ENCODE measurements around the gene CASZ1. TPM values are rescaled to one million over a fixed set of nuclear protein-coding genes. Genes with fewer than 3 reads are reported as not detected.

The CASZ1 gene
- total RNA-seq, 2 donors from 2014 or later = 45.0 to 56.0 TPM

GRCh38 chr1:10615932-10616671 is 180.3 kb downstream of the CASZ1 start:
- H3K9me3 ChIP-seq = no peaks in the 10 kb centered on the region
- H3K27ac ChIP-seq = no peak overlapping the region
- intact Hi-C loops (cut with DNase I) = no loop called here
- H3K27me3 ChIP-seq = no peaks in the 10 kb centered on the region
- H3K4me3 ChIP-seq = no peak overlapping the region
- H3K36me3 ChIP-seq = no peaks in the 10 kb centered on the region
- no peak overlapping the region for H3K9ac ChIP-seq (ENCODE audit: low read depth in 2 of 2, low read length in 2 of 2)
- DNase-seq = no peak
- TF ChIP-seq CTCF (IDR thresholded peaks at IDR 0.05) = no peak
- no peaks in the 10 kb centered on the region for H3K4me1 ChIP-seq

DNA sequence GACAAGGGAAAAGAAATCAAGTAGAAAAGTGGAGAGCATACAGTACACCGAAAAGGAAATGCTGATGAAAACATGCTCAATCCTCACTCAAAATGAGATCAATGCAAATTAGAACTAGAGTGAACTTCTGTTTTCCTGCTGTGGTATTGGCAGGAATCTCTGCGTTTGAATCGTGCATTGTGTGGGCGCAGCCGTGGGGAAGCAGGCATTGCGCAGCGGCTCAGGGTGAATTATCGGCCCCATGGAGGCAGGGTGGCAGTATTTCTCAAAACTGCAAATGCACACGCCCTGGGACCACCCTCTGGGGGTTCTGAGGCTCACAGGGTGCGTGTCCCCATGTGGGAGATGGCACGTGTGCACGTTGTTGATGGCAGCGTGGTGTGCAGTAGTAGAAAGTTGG is 181.1 kb downstream of the CASZ1 start:
- intact Hi-C loops (cut with DNase I) = no loop called here
- no peak for TF ChIP-seq CTCF (IDR thresholded peaks at IDR 0.05)

GRCh38 chr1:10614377-10615225 is 181.8 kb downstream of the CASZ1 start:
- Histone ChIP-seq H3K27me3 (no peaks in the 10 kb centered on the region), H3K36me3 (no peaks in the 10 kb centered on the region), H3K9ac (ENCODE audit: low read depth in 2 of 2, low read length in 2 of 2) (no peak overlapping the region), H3K4me1 (no peaks in the 10 kb centered on the region), H3K4me3 (no peak overlapping the region), H3K9me3 (no peaks in the 10 kb centered on the region), H3K27ac (no peak overlapping the region)
- intact Hi-C loops (cut with DNase I) = no loop called here
- DNase-seq = no peak
- no peak for TF ChIP-seq CTCF (IDR thresholded peaks at IDR 0.05)

More for the DNA sequence above, 181.1 kb downstream of the CASZ1 start:
- no peak overlapping the region for H3K4me3 ChIP-seq
- H3K9ac ChIP-seq (ENCODE audit: low read depth in 2 of 2, low read length in 2 of 2) = no peak overlapping the region
- no peaks in the 10 kb centered on the region for H3K9me3 ChIP-seq
- no peaks in the 10 kb centered on the region for H3K36me3 ChIP-seq
- DNase-seq = no peak
- no peak overlapping the region for H3K27ac ChIP-seq
- H3K4me1 ChIP-seq = no peaks in the 10 kb centered on the region
- no peaks in the 10 kb centered on the region for H3K27me3 ChIP-seq

- H3K36me3 ChIP-seq = no peaks in the 10 kb centered on the region
- DNase-seq = no peak
- H3K4me3 ChIP-seq = no peak overlapping the region
- H3K27ac ChIP-seq = no peak overlapping the region
- H3K4me1 ChIP-seq = no peaks in the 10 kb centered on the region
- no peak overlapping the region for H3K9ac ChIP-seq (ENCODE audit: low read depth in 2 of 2, low read length in 2 of 2)
- no peaks in the 10 kb centered on the region for H3K9me3 ChIP-seq
- intact Hi-C loops (cut with DNase I) = no loop called here
- TF ChIP-seq CTCF (IDR thresholded peaks at IDR 0.05) = no peak
- H3K27me3 ChIP-seq = no peaks in the 10 kb centered on the region
These were observed 182.6 kb downstream of the CASZ1 start for GRCh38 chr1:10613861-10614260.

DNA sequence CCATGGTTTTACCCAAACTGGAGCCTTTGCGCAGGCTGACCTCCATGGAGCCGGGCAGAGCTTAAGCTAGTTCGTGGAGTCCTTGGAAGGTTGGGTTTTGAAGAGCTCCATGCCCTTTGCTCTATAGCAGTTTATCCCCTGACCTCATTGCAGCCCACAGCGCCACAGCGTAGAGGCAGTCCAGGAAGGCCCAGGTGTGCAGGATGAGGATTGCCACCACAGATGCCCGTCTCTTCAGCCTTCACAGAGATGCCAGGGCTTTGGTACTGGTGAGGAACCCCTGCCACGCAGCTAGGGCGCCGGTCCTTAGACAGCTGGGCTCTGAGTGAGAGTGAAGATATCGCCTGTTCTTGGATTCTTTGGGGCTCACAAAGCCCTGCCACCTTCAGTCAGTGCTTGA is 183.1 kb downstream of the CASZ1 start:
- Histone ChIP-seq H3K4me3 (no peak overlapping the region), H3K27me3 (no peaks in the 10 kb centered on the region), H3K27ac (no peak overlapping the region), H3K36me3 (no peaks in the 10 kb centered on the region), H3K4me1 (no peaks in the 10 kb centered on the region), H3K9me3 (no peaks in the 10 kb centered on the region), H3K9ac (ENCODE audit: low read depth in 2 of 2, low read length in 2 of 2) (no peak overlapping the region)
- intact Hi-C loops (cut with DNase I) = no loop called here
- DNase-seq = no peak
- TF ChIP-seq CTCF (IDR thresholded peaks at IDR 0.05) = no peak

All from colonic mucosa (tissue), 4 donors.